T-cell (primary cell): Measurements from ENCODE around the gene BCR. TPM values are rescaled to one million over a fixed set of nuclear protein-coding genes. Genes with fewer than 3 reads are reported as not detected.

Source experiments
- ATAC-seq, 4 experiments: fragments of 200-7000 bp in 3 of 4; fragments of 150-1000 bp in 1 of 4; cut with Tn5 transposase; replicated peaks in 1 of 4; 1 replicate in 3 of 4; 2 replicates in 1 of 4; pipeline ENCODE4 v1.10.0; 2021; ENCODE audit warnings: moderate library complexity in 3 of 4, mild to moderate bottlenecking in 2 of 4, moderate number of reproducible peaks in 1 of 4
- CTCF ChIA-PET, 2 donors: fragments of 300-600 bp; sonication (Branson Sonifier 250); formaldehyde crosslinking; loops; one replicate each; lab custom pipeline; 2022; ENCODE audit warnings: antibody characterized with exemption in 2 of 2; lab: Charles Lee
- POLR2A ChIA-PET, 2 donors: fragments of 300-600 bp; sonication (Branson Sonifier 250); formaldehyde crosslinking; loops; one replicate each; lab custom pipeline; 2022; ENCODE audit warnings: antibody characterized with exemption in 2 of 2; lab: Charles Lee
- DNase-seq, 35 experiments: peaks; one replicate each; pipeline versions ENCODE4 v3.0.0 to v3.0.0-alpha.2; 2013 to 2023
- H3K27ac ChIP-seq: one replicate; pipeline ENCODE4 v1.5.1; 2013; ENCODE audit warnings: low read length
- H3K27me3 ChIP-seq, 2 experiments: replicated peaks in 1 of 2; 1 replicate in 1 of 2; 2 replicates in 1 of 2; pipeline versions ENCODE4 v1.6.1 to v1.7.0; 2013; ENCODE audit warnings: low read length in 1 of 2, mixed read lengths in 1 of 2; ENCODE audit not compliant: control insufficient read depth in 2 of 2, insufficient read depth in 2 of 2; ENCODE audit errors: extremely low read depth in 1 of 2
- H3K36me3 ChIP-seq, 2 donors: 1 replicate in 1 of 2; 2 replicates in 1 of 2; pipeline versions ENCODE4 v1.6.1 to v1.7.0; 2013; ENCODE audit warnings: low read length in 1 of 2; ENCODE audit not compliant: control insufficient read depth in 2 of 2, insufficient read depth in 1 of 2; ENCODE audit errors: extremely low read depth in 1 of 2
- H3K4me1 ChIP-seq, 2 experiments: 1 replicate in 1 of 2; 2 replicates in 1 of 2; pipeline versions ENCODE4 v1.6.1 to v1.7.0; 2013; ENCODE audit warnings: low read length in 2 of 2, mixed read lengths in 1 of 2; ENCODE audit not compliant: insufficient read depth in 2 of 2, control insufficient read depth in 1 of 2; ENCODE audit errors: extremely low read depth in 1 of 2
- H3K4me3 ChIP-seq, 2 donors: 1 replicate in 1 of 2; 2 replicates in 1 of 2; pipeline versions ENCODE4 v1.5.1 to v1.7.0; 2013; ENCODE audit warnings: mild to moderate bottlenecking in 2 of 2, low read length in 1 of 2, moderate library complexity in 1 of 2; ENCODE audit not compliant: control insufficient read depth in 1 of 2; ENCODE audit errors: extremely low read depth in 1 of 2
- H3K9me3 ChIP-seq: 2 replicates; pipeline ENCODE4 v1.7.0; 2013
- H3K27ac Mint-ChIP-seq, 2 donors: one replicate each; pipeline ENCODE4 v1.8.0; 2020 to 2021; ENCODE audit warnings: mild to moderate bottlenecking in 2 of 2, mixed read lengths in 2 of 2
- H3K27me3 Mint-ChIP-seq, 2 donors: one replicate each; pipeline ENCODE4 v1.8.0; 2021 to 2022; ENCODE audit warnings: mixed read lengths in 2 of 2
- H3K36me3 Mint-ChIP-seq: one replicate; pipeline ENCODE4 v1.8.0; 2021; ENCODE audit warnings: mixed read lengths
- H3K4me1 Mint-ChIP-seq, 3 donors: one replicate each; pipeline ENCODE4 v1.8.0; 2020 to 2022; ENCODE audit warnings: mixed read lengths in 3 of 3, mild to moderate bottlenecking in 1 of 3
- H3K4me3 Mint-ChIP-seq, 3 donors: one replicate each; pipeline ENCODE4 v1.8.0; 2020 to 2022; ENCODE audit warnings: mild to moderate bottlenecking in 3 of 3, mixed read lengths in 3 of 3, moderate library complexity in 3 of 3
- H3K9me3 Mint-ChIP-seq, 3 donors: one replicate each; pipeline ENCODE4 v1.8.0; 2020 to 2022; ENCODE audit warnings: mixed read lengths in 3 of 3
- WGBS: methylation state at CpG from one replicate; pipeline ENCODE4 v1.1.5; 2013; ENCODE audit warnings: missing lambda C conversion rate; ENCODE audit not compliant: insufficient coverage; 5-methylcytosine and 5-hydroxymethylcytosine counted together
- total RNA-seq, 35 experiments: library from RNA in 6 of 35; stranded (reverse) in 6 of 35; fragments of 120-200 nt in 1 of 35; gene quantifications; one replicate each; pipeline versions ENCODE4 v1.2.1 to v1.2.4 and lab custom pipeline; 2013 to 2026

The BCR gene
- total RNA-seq, 5 donors from 2014 or later (not counting 1 experiment from before 2014, with no cell fraction given) = 74.6 to 103 (median 85.5) TPM

DNA sequence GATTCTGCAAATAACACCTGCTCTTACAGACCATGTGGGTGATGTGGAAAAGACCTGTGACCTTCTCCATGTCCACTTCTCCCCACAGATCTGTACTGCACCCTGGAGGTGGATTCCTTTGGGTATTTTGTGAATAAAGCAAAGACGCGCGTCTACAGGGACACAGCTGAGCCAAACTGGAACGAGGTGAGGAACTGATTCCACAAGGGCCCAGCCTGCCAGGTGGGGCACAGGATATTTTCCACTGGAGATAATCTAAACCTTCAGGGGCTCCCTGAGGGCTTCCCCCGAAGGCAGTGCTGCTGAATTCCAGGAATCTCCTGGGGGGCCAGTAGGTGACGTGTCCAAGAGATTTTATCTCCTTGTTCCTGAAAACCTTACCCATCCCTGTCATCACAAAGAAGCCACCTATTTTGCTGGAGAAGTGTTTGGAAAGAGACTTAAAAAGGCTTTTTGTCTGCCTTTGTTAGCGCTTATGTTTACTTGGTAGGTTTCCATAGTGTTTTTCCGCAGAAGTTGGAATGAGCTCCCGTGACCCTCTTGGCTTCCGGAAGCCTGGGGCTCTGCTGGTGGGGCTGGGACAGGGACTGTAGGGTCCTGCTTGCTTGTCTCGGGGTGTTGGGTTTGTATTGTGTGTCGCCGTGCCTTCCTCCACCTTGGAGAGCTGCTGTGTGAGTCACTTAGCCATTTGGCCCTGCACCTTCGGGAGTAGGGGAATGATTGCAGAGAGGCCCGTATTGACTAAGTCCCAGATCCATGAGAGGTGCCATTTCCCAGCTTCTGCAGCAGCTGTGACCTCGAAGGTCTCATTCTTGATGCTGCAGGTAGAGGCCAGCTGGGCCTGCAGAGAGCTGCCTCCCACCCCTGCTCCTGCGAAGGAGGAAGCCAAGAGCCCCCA is 112.4 kb downstream of the BCR start:
- H3K27ac Mint-ChIP-seq = no peak overlapping the region
- no peak for ATAC-seq

DNA sequence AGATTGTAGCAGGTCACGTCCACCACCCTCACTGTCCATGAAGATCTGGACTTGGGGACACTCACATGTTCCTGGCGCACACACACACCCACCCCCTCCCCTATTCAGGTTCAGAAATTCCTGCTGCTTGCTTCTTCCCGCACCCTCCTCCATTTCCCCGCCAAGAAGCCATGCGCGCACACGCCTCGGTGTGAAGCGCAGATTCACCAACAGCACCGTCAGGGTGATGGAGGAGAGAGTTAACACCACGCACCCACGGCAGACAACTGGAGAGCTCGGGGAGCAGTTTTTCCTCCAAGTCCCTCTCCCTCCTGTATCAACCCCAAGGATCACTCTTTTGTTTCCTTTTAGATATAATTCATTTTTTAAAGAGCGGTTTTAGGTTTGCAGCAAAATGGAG is 113.4 kb downstream of the BCR start:
- ATAC-seq (no peak), DNase-seq (no peak)
- peaks cover 57% of the 10 kb centered on the region for H3K36me3 Mint-ChIP-seq
- no peaks in the 10 kb centered on the region for H3K9me3 Mint-ChIP-seq
- Histone ChIP-seq H3K27me3 (no peaks in the 10 kb centered on the region), H3K9me3 (no peaks in the 10 kb centered on the region), H3K36me3 (peaks cover 16 to 94% of the 10 kb centered on the region in 2 donors), H3K27ac (no peak overlapping the region), H3K4me3 (no peak overlapping the region), H3K4me1 (no peaks in the 10 kb centered on the region)
- POLR2A ChIA-PET = no interaction called here
- H3K4me1 Mint-ChIP-seq = no peaks in the 10 kb centered on the region
- 90% methylated on average over 2 of the region's 14 CpGs for WGBS
- H3K27ac Mint-ChIP-seq = no peak overlapping the region
- H3K27me3 Mint-ChIP-seq = no peaks in the 10 kb centered on the region
- CTCF ChIA-PET = no interaction called here
- H3K4me3 Mint-ChIP-seq = no peak overlapping the region

More for the DNA sequence above, 112.4 kb downstream of the BCR start:
- Mint-ChIP-seq H3K9me3 (no peaks in the 10 kb centered on the region), H3K27me3 (no peaks in the 10 kb centered on the region), H3K4me1 (no peaks in the 10 kb centered on the region), H3K36me3 (peaks cover 55% of the 10 kb centered on the region), H3K4me3 (no peak overlapping the region)
- CTCF ChIA-PET = no interaction called here
- no peak for DNase-seq
- H3K4me3 ChIP-seq = no peak overlapping the region
- H3K36me3 ChIP-seq = peaks cover 20 to 93% of the 10 kb centered on the region in 2 donors
- H3K27ac ChIP-seq = no peak overlapping the region
- H3K9me3 ChIP-seq = no peaks in the 10 kb centered on the region
- H3K4me1 ChIP-seq = no peaks in the 10 kb centered on the region
- POLR2A ChIA-PET = interaction anchor here in 1 of 2 donors (0.5 kb wide), 1 partner anchor 310 kb away, joined by 3 read pairs; no protein-coding TSS in a partner anchor
- WGBS = 97% methylated on average over 8 of the region's 17 CpGs
- H3K27me3 ChIP-seq = no peaks in the 10 kb centered on the region

DNA sequence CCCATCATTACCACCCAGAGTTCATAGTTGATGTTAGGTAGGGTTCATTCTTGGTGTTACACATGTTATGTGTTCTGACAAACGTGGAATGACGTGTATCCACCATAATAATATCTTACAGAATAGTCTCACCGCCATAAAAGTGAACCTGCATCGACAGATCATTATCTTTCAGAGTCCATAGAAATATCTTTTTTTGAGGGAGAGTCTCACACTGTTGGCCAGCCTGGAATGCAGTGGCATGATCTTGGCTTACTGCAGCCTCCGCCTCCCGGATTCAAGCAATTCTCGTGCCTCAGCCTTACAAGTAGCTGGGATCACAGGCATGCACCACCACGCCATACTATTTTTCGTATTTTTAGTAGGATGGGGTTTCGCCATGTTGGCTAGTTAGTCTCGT is 113.9 kb downstream of the BCR start:
- POLR2A ChIA-PET = no interaction called here
- Histone ChIP-seq H3K4me1 (no peaks in the 10 kb centered on the region), H3K27ac (no peak overlapping the region), H3K9me3 (no peaks in the 10 kb centered on the region), H3K36me3 (peaks cover 14 to 92% of the 10 kb centered on the region in 2 donors), H3K4me3 (no peak overlapping the region), H3K27me3 (no peaks in the 10 kb centered on the region)
- Mint-ChIP-seq H3K27ac (no peak overlapping the region), H3K9me3 (no peaks in the 10 kb centered on the region), H3K36me3 (peaks cover 58% of the 10 kb centered on the region), H3K27me3 (no peaks in the 10 kb centered on the region), H3K4me3 (no peak overlapping the region), H3K4me1 (no peaks in the 10 kb centered on the region)
- no peak for DNase-seq
- CTCF ChIA-PET = no interaction called here
- no peak for ATAC-seq
- 97% methylated on average over 6 of the region's 11 CpGs for WGBS

DNA sequence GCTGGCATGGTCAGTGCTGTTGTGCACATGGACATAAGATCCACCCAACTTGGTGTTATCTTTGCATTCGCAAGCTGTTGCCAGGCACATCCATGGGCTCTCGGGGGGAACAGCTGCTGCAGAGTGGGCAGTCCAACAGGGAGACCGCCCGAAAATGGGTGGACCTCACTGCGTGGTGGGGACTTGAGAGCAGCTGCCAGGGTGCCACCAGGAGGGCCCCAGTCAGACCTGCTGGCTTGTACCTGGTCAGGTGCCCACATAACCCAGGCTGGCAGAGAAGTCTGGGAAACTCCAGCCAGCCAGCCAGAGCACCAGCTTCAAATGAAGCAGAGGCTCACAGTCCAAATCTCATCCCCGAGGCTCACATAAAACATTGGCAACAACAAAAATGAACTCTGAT is 120.2 kb downstream of the BCR start:
- Histone ChIP-seq H3K36me3 (peaks cover 7 to 75% of the 10 kb centered on the region in 2 donors), H3K27me3 (peaks cover 0 to 2% of the 10 kb centered on the region in 2 experiments), H3K4me3 (no peak overlapping the region), H3K4me1 (no peaks in the 10 kb centered on the region), H3K9me3 (no peaks in the 10 kb centered on the region), H3K27ac (no peak overlapping the region)
- Mint-ChIP-seq H3K4me3 (no peak overlapping the region), H3K9me3 (no peaks in the 10 kb centered on the region), H3K4me1 (no peaks in the 10 kb centered on the region), H3K27me3 (no peaks in the 10 kb centered on the region), H3K27ac (no peak overlapping the region), H3K36me3 (peaks cover 47% of the 10 kb centered on the region)
- CTCF ChIA-PET = no interaction called here
- no peak for DNase-seq
- ATAC-seq = no peak
- 97% methylated on average over 5 of the region's 6 CpGs for WGBS
- POLR2A ChIA-PET = no interaction called here

DNA sequence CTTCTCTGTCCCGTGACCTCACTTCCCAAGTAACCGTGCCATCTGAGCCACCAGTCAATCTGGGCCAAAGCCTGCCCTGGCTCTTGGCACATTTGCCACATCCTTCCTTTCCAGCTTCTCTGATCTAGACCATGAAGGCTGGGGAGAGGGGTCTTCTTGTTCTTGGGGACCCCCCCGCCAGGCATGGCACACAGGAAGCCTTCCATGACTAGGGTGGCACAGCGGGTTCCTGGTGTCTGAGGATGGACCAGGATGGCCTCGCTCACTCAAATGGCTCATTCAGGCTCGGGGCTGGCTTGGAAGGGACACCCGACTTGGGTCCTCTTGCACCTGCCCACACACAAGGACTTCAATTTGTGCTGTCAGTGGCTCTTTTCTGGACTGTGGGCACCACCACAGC is 121.3 kb downstream of the BCR start:
- peak overlapping the region in 1 of 2 donors; percentile 27 for H3K27ac Mint-ChIP-seq
- POLR2A ChIA-PET = no interaction called here
- H3K27me3 Mint-ChIP-seq = no peaks in the 10 kb centered on the region
- WGBS = 95% methylated on average over 5 of the region's 7 CpGs
- no peak for DNase-seq
- no peaks in the 10 kb centered on the region for H3K9me3 Mint-ChIP-seq
- Histone ChIP-seq H3K27me3 (peaks cover 0 to 2% of the 10 kb centered on the region in 2 experiments), H3K36me3 (peaks cover 7 to 71% of the 10 kb centered on the region in 2 donors), H3K9me3 (no peaks in the 10 kb centered on the region), H3K4me3 (no peak overlapping the region), H3K4me1 (no peaks in the 10 kb centered on the region), H3K27ac (no peak overlapping the region)
- no peaks in the 10 kb centered on the region for H3K4me1 Mint-ChIP-seq
- H3K36me3 Mint-ChIP-seq = peaks cover 47% of the 10 kb centered on the region
- H3K4me3 Mint-ChIP-seq = no peak overlapping the region
- ATAC-seq = no peak
- CTCF ChIA-PET = no interaction called here

DNA sequence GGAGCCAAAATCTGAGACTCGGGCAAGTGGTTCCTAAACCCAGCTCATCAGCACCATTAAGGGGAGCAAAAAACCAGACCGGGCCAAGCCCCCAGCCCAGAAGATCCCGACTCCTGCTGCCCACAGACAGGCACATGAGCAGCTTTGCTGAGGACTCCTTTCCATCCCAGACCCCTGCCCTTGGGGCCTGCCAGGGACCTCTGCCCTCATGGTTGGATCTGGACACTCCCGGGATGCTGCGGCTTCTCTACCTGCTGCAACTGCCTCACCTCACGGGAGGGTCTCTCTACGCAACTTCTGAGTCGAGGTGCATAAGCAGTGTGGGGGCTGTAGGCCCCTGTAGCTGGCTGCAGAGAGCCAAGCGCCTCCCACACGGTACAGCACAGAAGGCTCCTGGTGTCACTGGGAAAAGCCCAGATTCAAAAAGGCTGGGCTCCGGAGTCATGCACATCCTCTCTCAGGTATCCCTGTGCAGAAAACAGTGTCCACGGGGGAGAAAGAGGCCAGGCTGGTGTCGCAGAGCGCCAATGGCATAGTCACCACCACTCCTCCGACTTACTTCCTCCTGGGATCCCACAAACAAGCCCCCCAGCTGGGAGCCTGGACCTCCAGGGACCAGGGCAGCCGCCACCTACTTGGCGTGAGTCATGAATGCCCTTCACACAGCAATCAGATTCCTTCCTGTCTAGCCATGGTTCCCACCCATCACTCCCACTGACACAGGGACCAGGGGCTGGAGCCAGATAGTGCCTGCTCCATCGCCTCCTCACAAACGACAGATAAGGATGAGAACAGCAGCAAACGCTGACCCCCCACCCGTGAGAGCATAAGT is 122.1 kb downstream of the BCR start:
- no peaks in the 10 kb centered on the region for H3K9me3 Mint-ChIP-seq
- peaks cover 0 to 2% of the 10 kb centered on the region in 2 experiments for H3K27me3 ChIP-seq
- H3K36me3 ChIP-seq = peaks cover 7 to 67% of the 10 kb centered on the region in 2 donors
- no peaks in the 10 kb centered on the region for H3K4me1 Mint-ChIP-seq
- POLR2A ChIA-PET = no interaction called here
- H3K27ac Mint-ChIP-seq = no peak overlapping the region
- no peaks in the 10 kb centered on the region for H3K4me1 ChIP-seq
- no peaks in the 10 kb centered on the region for H3K27me3 Mint-ChIP-seq
- 88% methylated on average over 15 of the region's 21 CpGs for WGBS
- no peak overlapping the region for H3K4me3 Mint-ChIP-seq
- H3K4me3 ChIP-seq = no peak overlapping the region
- H3K9me3 ChIP-seq = no peaks in the 10 kb centered on the region
- CTCF ChIA-PET = no interaction called here
- H3K36me3 Mint-ChIP-seq = peaks cover 41% of the 10 kb centered on the region
- no peak overlapping the region for H3K27ac ChIP-seq
- DNase-seq (no peak), ATAC-seq (no peak)
